ENCODE data around the gene BCAT1. TPM values are rescaled to one million over a fixed set of nuclear protein-coding genes. Genes with fewer than 3 reads are reported as not detected.

Gene BCAT1
- total RNA-seq, 1 experiment from 2014 or later, result 0.74 TPM

- TF ChIP-seq, protein P1, sequence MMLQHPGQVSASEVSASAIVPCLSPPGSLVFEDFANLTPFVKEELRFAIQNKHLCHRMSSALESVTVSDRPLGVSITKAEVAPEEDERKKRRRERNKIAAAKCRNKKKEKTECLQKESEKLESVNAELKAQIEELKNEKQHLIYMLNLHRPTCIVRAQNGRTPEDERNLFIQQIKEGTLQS (IDR thresholded peaks at IDR 0.05), result no peak
These were observed 28.8 kb upstream of the BCAT1 start (continued) for GRCh38 chr12:24977711-24978110.

DNA sequence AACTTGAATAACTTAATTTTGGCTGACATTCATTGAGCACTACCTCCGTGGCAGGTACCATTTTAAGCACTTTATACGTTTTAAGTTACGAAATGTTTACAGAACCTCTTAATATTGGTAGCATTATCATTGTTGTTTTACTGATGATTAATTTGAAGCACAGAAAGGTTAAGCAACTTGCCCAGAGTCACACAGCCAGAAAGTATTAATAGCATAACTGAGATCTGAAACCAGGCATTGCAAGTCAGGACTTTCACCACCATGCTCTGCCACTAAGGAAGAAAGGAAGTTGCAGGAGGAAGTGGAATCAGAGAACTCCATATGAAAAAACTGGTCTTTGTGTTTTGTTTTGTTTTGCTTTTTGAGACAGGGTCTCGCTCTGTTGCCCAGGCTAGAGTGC lies 28.2 kb upstream of the BCAT1 start:
- POLR2A ChIA-PET, result no interaction called here
- RAD21 ChIA-PET (ENCODE audit: low non-redundant PET in 1 of 2, low total read pairs in 2 of 2, uncharacterized antibody in 2 of 2, unreplicated experiment in 2 of 2), result no interaction called here
- TF ChIP-seq TCF7L2 (IDR thresholded peaks at IDR 0.05; ENCODE audit: borderline replicate concordance, extremely low read depth, insufficient read depth, insufficient read length), result no peak
- TF ChIP-seq, protein P2, sequence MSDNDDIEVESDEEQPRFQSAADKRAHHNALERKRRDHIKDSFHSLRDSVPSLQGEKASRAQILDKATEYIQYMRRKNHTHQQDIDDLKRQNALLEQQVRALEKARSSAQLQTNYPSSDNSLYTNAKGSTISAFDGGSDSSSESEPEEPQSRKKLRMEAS (IDR thresholded peaks at IDR 0.05), result no peak
- no peak for TF ChIP-seq EGR1 (IDR thresholded peaks at IDR 0.05; ENCODE audit: low read depth)
- TF ChIP-seq EZH2phosphoT487 (IDR thresholded peaks at IDR 0.05; ENCODE audit: borderline replicate concordance), result no peak
- TF ChIP-seq POLR2A (IDR thresholded peaks at IDR 0.05; ENCODE audit: borderline replicate concordance, extremely low read depth, insufficient read depth, insufficient read length), result no peak
- TF ChIP-seq ZBTB33 (IDR thresholded peaks at IDR 0.05; ENCODE audit: extremely low read depth, insufficient replicate concordance, low read length), result no peak
- no peak for TF ChIP-seq SRF (IDR thresholded peaks at IDR 0.05; ENCODE audit: low read depth)
- no peak for TF ChIP-seq POLR2AphosphoS5 (IDR thresholded peaks at IDR 0.05; ENCODE audit: low read depth, low read length)
- no peak for TF ChIP-seq CEBPB (IDR thresholded peaks at IDR 0.05; ENCODE audit: low read depth)
- no peak for TF ChIP-seq ZFX (IDR thresholded peaks at IDR 0.05)
- TF ChIP-seq SIN3A (IDR thresholded peaks at IDR 0.05; ENCODE audit: low read depth), result no peak
- TF ChIP-seq ZNF274 (IDR thresholded peaks at IDR 0.05; ENCODE audit: low read depth, low read length), result no peak
- no peak for TF ChIP-seq JUND (IDR thresholded peaks at IDR 0.05)
- TF ChIP-seq, protein P3, sequence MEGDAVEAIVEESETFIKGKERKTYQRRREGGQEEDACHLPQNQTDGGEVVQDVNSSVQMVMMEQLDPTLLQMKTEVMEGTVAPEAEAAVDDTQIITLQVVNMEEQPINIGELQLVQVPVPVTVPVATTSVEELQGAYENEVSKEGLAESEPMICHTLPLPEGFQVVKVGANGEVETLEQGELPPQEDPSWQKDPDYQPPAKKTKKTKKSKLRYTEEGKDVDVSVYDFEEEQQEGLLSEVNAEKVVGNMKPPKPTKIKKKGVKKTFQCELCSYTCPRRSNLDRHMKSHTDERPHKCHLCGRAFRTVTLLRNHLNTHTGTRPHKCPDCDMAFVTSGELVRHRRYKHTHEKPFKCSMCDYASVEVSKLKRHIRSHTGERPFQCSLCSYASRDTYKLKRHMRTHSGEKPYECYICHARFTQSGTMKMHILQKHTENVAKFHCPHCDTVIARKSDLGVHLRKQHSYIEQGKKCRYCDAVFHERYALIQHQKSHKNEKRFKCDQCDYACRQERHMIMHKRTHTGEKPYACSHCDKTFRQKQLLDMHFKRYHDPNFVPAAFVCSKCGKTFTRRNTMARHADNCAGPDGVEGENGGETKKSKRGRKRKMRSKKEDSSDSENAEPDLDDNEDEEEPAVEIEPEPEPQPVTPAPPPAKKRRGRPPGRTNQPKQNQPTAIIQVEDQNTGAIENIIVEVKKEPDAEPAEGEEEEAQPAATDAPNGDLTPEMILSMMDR (IDR thresholded peaks at IDR 0.05 in 2 of 3, conservative IDR thresholded peaks at IDR 0.05 in 1 of 3; ENCODE audit: borderline replicate concordance in 1 of 3, insufficient read depth in 1 of 3, low read depth in 2 of 3, low read length in 2 of 3), result no peak
- TF ChIP-seq, protein P1 (IDR thresholded peaks at IDR 0.05), result no peak
- TF ChIP-seq, protein P4, sequence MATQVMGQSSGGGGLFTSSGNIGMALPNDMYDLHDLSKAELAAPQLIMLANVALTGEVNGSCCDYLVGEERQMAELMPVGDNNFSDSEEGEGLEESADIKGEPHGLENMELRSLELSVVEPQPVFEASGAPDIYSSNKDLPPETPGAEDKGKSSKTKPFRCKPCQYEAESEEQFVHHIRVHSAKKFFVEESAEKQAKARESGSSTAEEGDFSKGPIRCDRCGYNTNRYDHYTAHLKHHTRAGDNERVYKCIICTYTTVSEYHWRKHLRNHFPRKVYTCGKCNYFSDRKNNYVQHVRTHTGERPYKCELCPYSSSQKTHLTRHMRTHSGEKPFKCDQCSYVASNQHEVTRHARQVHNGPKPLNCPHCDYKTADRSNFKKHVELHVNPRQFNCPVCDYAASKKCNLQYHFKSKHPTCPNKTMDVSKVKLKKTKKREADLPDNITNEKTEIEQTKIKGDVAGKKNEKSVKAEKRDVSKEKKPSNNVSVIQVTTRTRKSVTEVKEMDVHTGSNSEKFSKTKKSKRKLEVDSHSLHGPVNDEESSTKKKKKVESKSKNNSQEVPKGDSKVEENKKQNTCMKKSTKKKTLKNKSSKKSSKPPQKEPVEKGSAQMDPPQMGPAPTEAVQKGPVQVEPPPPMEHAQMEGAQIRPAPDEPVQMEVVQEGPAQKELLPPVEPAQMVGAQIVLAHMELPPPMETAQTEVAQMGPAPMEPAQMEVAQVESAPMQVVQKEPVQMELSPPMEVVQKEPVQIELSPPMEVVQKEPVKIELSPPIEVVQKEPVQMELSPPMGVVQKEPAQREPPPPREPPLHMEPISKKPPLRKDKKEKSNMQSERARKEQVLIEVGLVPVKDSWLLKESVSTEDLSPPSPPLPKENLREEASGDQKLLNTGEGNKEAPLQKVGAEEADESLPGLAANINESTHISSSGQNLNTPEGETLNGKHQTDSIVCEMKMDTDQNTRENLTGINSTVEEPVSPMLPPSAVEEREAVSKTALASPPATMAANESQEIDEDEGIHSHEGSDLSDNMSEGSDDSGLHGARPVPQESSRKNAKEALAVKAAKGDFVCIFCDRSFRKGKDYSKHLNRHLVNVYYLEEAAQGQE (IDR thresholded peaks at IDR 0.05; ENCODE audit: low read depth), result no peak
- no peak for TF ChIP-seq SP1 (IDR thresholded peaks at IDR 0.05; ENCODE audit: low read depth)
- no peak for TF ChIP-seq RAD21 (IDR thresholded peaks at IDR 0.05; ENCODE audit: low read depth)
- no peak for TF ChIP-seq EZH2 (IDR thresholded peaks at IDR 0.05)

More for the DNA sequence above, 28.2 kb upstream of the BCAT1 start:
- Histone ChIP-seq H3K36me3 (ENCODE audit: control insufficient read depth in 1 of 2, insufficient read depth in 2 of 2, low read length in 2 of 2) (no peaks in the 10 kb centered on the region), H3K4me3 (replicated peaks in 1 of 2; ENCODE audit: low read depth in 1 of 2, low read length in 2 of 2) (no peak overlapping the region), H2AFZ (ENCODE audit: low read depth, low read length, poor library complexity, severe bottlenecking) (no peak overlapping the region), H3K79me2 (ENCODE audit: insufficient read depth, low read length) (no peaks in the 10 kb centered on the region), H3K9me2 (ENCODE audit: insufficient read depth) (no peaks in the 10 kb centered on the region), H3K27me3 (ENCODE audit: insufficient read depth, low read length) (no peaks in the 10 kb centered on the region), H3K9me3 (ENCODE audit: control insufficient read depth in 1 of 2, insufficient read depth in 1 of 2, low read depth in 1 of 2, low read length in 2 of 2) (no peaks in the 10 kb centered on the region), H3K4me2 (ENCODE audit: low read length) (no peak overlapping the region), H4K20me1 (ENCODE audit: insufficient read depth) (no peaks in the 10 kb centered on the region), H3K27ac (ENCODE audit: low read depth, low read length) (no peak overlapping the region), H3K4me1 (ENCODE audit: control insufficient read depth in 1 of 2, insufficient read depth in 2 of 2, low read length in 2 of 2) (no peaks in the 10 kb centered on the region), H3K9ac (ENCODE audit: low read length) (no peak overlapping the region)
- intact Hi-C loops (cut with micrococcal nuclease), result no loop called here
- CTCF ChIA-PET, result no interaction called here
- ATAC-seq (no peak), DNase-seq (ENCODE audit: low read depth, low spot score) (no peak)
- BruUV-seq (replicated peaks), result no TSS peak

Data from HCT116 (cell line).